ENCODE measurements around the gene TXNRD2.

TXNRD2 gene

GRCh38 chr22:19843857-19844376, 97.7 kb downstream of the TXNRD2 start:
- Histone ChIP-seq H3K4me3 (ENCODE audit: low read depth in 1 of 5, low read length in 5 of 5) (peak overlapping the region in 2 of 5 donors; percentile 33 to 40), H3K4me1 (ENCODE audit: control insufficient read depth in 5 of 5, insufficient read depth in 5 of 5, low read length in 5 of 5) (peaks cover 0 to 24% (median 20%) of the 10 kb centered on the region in 5 donors), H3K9ac (ENCODE audit: low read length in 5 of 5) (peak overlapping the region in 2 of 5 donors; percentile 1 to 68), H3K36me3 (ENCODE audit: control insufficient read depth in 5 of 5, insufficient read depth in 5 of 5, low read length in 5 of 5) (no peaks in the 10 kb centered on the region), H3K27me3 (ENCODE audit: control insufficient read depth in 5 of 5, insufficient read depth in 4 of 5, low read length in 5 of 5) (no peaks in the 10 kb centered on the region), H3K27ac (ENCODE audit: low read depth, low read length) (no peak overlapping the region), H3K9me3 (ENCODE audit: control insufficient read depth in 5 of 5, low read length in 5 of 5) (peaks cover 0 to 4% (median 0%) of the 10 kb centered on the region in 5 donors)

- H3K36me3 ChIP-seq (ENCODE audit: control insufficient read depth in 5 of 5, insufficient read depth in 5 of 5, low read length in 5 of 5) = no peaks in the 10 kb centered on the region
- peaks cover 0 to 4% (median 0%) of the 10 kb centered on the region in 5 donors for H3K9me3 ChIP-seq (ENCODE audit: control insufficient read depth in 5 of 5, low read length in 5 of 5)
- H3K27me3 ChIP-seq (ENCODE audit: control insufficient read depth in 5 of 5, insufficient read depth in 4 of 5, low read length in 5 of 5) = no peaks in the 10 kb centered on the region
- no peak overlapping the region for H3K27ac ChIP-seq (ENCODE audit: low read depth, low read length)
- peaks cover 0 to 24% (median 20%) of the 10 kb centered on the region in 5 donors for H3K4me1 ChIP-seq (ENCODE audit: control insufficient read depth in 5 of 5, insufficient read depth in 5 of 5, low read length in 5 of 5)
- peak overlapping the region in 1 of 5 donors; percentile 68 for H3K9ac ChIP-seq (ENCODE audit: low read length in 5 of 5)
- no peak overlapping the region for H3K4me3 ChIP-seq (ENCODE audit: low read depth in 1 of 5, low read length in 5 of 5)
Observed at GRCh38 chr22:19843107-19843856, 98.3 kb downstream of the TXNRD2 start.

DNA sequence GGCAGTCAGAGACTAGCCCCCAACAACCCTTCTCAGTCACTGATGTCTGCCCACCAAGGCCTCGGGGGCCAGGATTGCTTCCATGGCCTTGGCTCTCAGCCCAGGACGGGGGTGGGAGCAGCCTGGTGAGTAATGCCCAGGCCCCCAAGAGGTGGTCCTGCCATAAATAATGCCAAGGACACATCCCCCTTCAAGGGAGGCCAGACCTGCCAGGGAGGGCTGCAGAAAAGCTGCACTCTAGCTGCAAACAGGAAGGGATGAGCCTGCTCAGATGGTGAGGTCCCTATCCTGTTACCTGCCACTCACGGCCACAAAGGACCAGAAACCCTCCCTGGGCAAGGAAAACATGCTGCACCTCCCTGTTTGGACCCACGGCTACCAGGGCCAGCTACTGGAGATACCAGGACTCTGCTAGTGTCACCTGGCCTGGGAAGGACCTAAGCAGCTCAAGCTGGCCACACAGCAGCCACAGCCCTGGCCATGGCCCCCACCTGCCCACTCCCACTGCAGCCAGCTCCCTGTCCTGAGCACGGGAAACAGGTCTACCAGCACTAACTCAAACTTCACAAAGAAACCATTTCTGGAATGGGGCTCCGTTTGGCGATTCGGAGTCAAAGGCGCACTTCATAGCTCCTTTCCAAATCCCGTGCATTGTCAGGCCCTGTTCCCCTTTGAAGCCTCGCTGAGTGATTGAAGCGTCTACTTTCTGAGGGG, 99.1 kb downstream of the TXNRD2 start:
- Histone ChIP-seq H3K4me1 (ENCODE audit: control insufficient read depth in 5 of 5, insufficient read depth in 5 of 5, low read length in 5 of 5) (peaks cover 0 to 24% (median 20%) of the 10 kb centered on the region in 5 donors), H3K9ac (ENCODE audit: low read length in 5 of 5) (no peak overlapping the region), H3K4me3 (ENCODE audit: low read depth in 1 of 5, low read length in 5 of 5) (no peak overlapping the region), H3K27me3 (ENCODE audit: control insufficient read depth in 5 of 5, insufficient read depth in 4 of 5, low read length in 5 of 5) (no peaks in the 10 kb centered on the region), H3K36me3 (ENCODE audit: control insufficient read depth in 5 of 5, insufficient read depth in 5 of 5, low read length in 5 of 5) (no peaks in the 10 kb centered on the region), H3K27ac (ENCODE audit: low read depth, low read length) (no peak overlapping the region), H3K9me3 (ENCODE audit: control insufficient read depth in 5 of 5, low read length in 5 of 5) (peaks cover 0 to 4% (median 0%) of the 10 kb centered on the region in 5 donors)

- no peak overlapping the region for H3K4me3 ChIP-seq (ENCODE audit: low read depth in 1 of 5, low read length in 5 of 5)
- H3K4me1 ChIP-seq (ENCODE audit: control insufficient read depth in 5 of 5, insufficient read depth in 5 of 5, low read length in 5 of 5) = peaks cover 0 to 24% (median 20%) of the 10 kb centered on the region in 5 donors
- H3K27ac ChIP-seq (ENCODE audit: low read depth, low read length) = no peak overlapping the region
- H3K9me3 ChIP-seq (ENCODE audit: control insufficient read depth in 5 of 5, low read length in 5 of 5) = peaks cover 0 to under 1% (median 0%) of the 10 kb centered on the region in 5 donors
- H3K27me3 ChIP-seq (ENCODE audit: control insufficient read depth in 5 of 5, insufficient read depth in 4 of 5, low read length in 5 of 5) = no peaks in the 10 kb centered on the region
- H3K9ac ChIP-seq (ENCODE audit: low read length in 5 of 5) = no peak overlapping the region
- no peaks in the 10 kb centered on the region for H3K36me3 ChIP-seq (ENCODE audit: control insufficient read depth in 5 of 5, insufficient read depth in 5 of 5, low read length in 5 of 5)
Observed at GRCh38 chr22:19841641-19842392, 99.8 kb downstream of the TXNRD2 start.

GRCh38 chr22:19840955-19841640, 100.5 kb downstream of the TXNRD2 start:
- Histone ChIP-seq H3K9me3 (ENCODE audit: control insufficient read depth in 5 of 5, low read length in 5 of 5) (no peaks in the 10 kb centered on the region), H3K4me1 (ENCODE audit: control insufficient read depth in 5 of 5, insufficient read depth in 5 of 5, low read length in 5 of 5) (peaks cover 0 to 24% (median 20%) of the 10 kb centered on the region in 5 donors), H3K9ac (ENCODE audit: low read length in 5 of 5) (no peak overlapping the region), H3K27me3 (ENCODE audit: control insufficient read depth in 5 of 5, insufficient read depth in 4 of 5, low read length in 5 of 5) (no peaks in the 10 kb centered on the region), H3K36me3 (ENCODE audit: control insufficient read depth in 5 of 5, insufficient read depth in 5 of 5, low read length in 5 of 5) (no peaks in the 10 kb centered on the region), H3K4me3 (ENCODE audit: low read depth in 1 of 5, low read length in 5 of 5) (no peak overlapping the region), H3K27ac (ENCODE audit: low read depth, low read length) (no peak overlapping the region)

DNA sequence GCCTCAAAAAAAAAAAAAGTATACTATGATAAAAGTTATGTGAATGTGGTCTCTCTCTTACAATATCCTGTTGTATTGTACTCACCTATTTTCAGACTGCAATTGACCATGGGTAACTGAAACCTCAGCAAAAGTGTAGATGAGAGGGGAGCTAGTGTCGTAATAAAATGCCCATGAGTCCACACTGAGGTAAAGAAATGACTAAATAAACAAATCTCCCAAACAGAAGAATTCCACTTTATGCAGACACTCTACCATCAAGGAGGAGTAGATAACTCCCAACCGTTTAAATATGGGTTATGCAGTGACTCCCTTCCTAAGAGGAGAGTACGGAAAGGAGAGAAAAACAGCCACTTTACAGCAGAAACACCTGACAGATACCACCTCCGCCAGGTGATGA, 101.6 kb downstream of the TXNRD2 start:
- H3K9me3 ChIP-seq (ENCODE audit: control insufficient read depth in 5 of 5, low read length in 5 of 5) = no peaks in the 10 kb centered on the region
- H3K27ac ChIP-seq (ENCODE audit: low read depth, low read length) = no peak overlapping the region
- no peak overlapping the region for H3K9ac ChIP-seq (ENCODE audit: low read length in 5 of 5)
- no peaks in the 10 kb centered on the region for H3K27me3 ChIP-seq (ENCODE audit: control insufficient read depth in 5 of 5, insufficient read depth in 4 of 5, low read length in 5 of 5)
- no peaks in the 10 kb centered on the region for H3K36me3 ChIP-seq (ENCODE audit: control insufficient read depth in 5 of 5, insufficient read depth in 5 of 5, low read length in 5 of 5)
- no peak overlapping the region for H3K4me3 ChIP-seq (ENCODE audit: low read depth in 1 of 5, low read length in 5 of 5)
- peaks cover 0 to 19% (median 17%) of the 10 kb centered on the region in 5 donors for H3K4me1 ChIP-seq (ENCODE audit: control insufficient read depth in 5 of 5, insufficient read depth in 5 of 5, low read length in 5 of 5)

GRCh38 chr22:19837915-19838314, 103.7 kb downstream of the TXNRD2 start:
- no peaks in the 10 kb centered on the region for H3K9me3 ChIP-seq (ENCODE audit: control insufficient read depth in 5 of 5, low read length in 5 of 5)
- no peak overlapping the region for H3K4me3 ChIP-seq (ENCODE audit: low read depth in 1 of 5, low read length in 5 of 5)
- H3K27me3 ChIP-seq (ENCODE audit: control insufficient read depth in 5 of 5, insufficient read depth in 4 of 5, low read length in 5 of 5) = no peaks in the 10 kb centered on the region
- no peak overlapping the region for H3K27ac ChIP-seq (ENCODE audit: low read depth, low read length)
- H3K36me3 ChIP-seq (ENCODE audit: control insufficient read depth in 5 of 5, insufficient read depth in 5 of 5, low read length in 5 of 5) = no peaks in the 10 kb centered on the region
- no peak overlapping the region for H3K9ac ChIP-seq (ENCODE audit: low read length in 5 of 5)
- no peaks in the 10 kb centered on the region for H3K4me1 ChIP-seq (ENCODE audit: control insufficient read depth in 5 of 5, insufficient read depth in 5 of 5, low read length in 5 of 5)

GRCh38 chr22:19836512-19836911, 105.1 kb downstream of the TXNRD2 start:
- Histone ChIP-seq H3K27ac (ENCODE audit: low read depth, low read length) (no peak overlapping the region), H3K27me3 (ENCODE audit: control insufficient read depth in 5 of 5, insufficient read depth in 4 of 5, low read length in 5 of 5) (no peaks in the 10 kb centered on the region), H3K4me3 (ENCODE audit: low read depth in 1 of 5, low read length in 5 of 5) (no peak overlapping the region), H3K36me3 (ENCODE audit: control insufficient read depth in 5 of 5, insufficient read depth in 5 of 5, low read length in 5 of 5) (no peaks in the 10 kb centered on the region), H3K9ac (ENCODE audit: low read length in 5 of 5) (no peak overlapping the region), H3K9me3 (ENCODE audit: control insufficient read depth in 5 of 5, low read length in 5 of 5) (no peaks in the 10 kb centered on the region), H3K4me1 (ENCODE audit: control insufficient read depth in 5 of 5, insufficient read depth in 5 of 5, low read length in 5 of 5) (no peaks in the 10 kb centered on the region)

- no peaks in the 10 kb centered on the region for H3K27me3 ChIP-seq (ENCODE audit: control insufficient read depth in 5 of 5, insufficient read depth in 4 of 5, low read length in 5 of 5)
- no peak overlapping the region for H3K4me3 ChIP-seq (ENCODE audit: low read depth in 1 of 5, low read length in 5 of 5)
- H3K27ac ChIP-seq (ENCODE audit: low read depth, low read length) = no peak overlapping the region
- no peaks in the 10 kb centered on the region for H3K36me3 ChIP-seq (ENCODE audit: control insufficient read depth in 5 of 5, insufficient read depth in 5 of 5, low read length in 5 of 5)
- no peaks in the 10 kb centered on the region for H3K9me3 ChIP-seq (ENCODE audit: control insufficient read depth in 5 of 5, low read length in 5 of 5)
- H3K4me1 ChIP-seq (ENCODE audit: control insufficient read depth in 5 of 5, insufficient read depth in 5 of 5, low read length in 5 of 5) = no peaks in the 10 kb centered on the region
- no peak overlapping the region for H3K9ac ChIP-seq (ENCODE audit: low read length in 5 of 5)
Observed at GRCh38 chr22:19834599-19834998, 107.0 kb downstream of the TXNRD2 start.
